Measurements from ENCODE around the gene CNTNAP2. TPM values are rescaled to one million over a fixed set of nuclear protein-coding genes. Genes with fewer than 3 reads are reported as not detected.

The CNTNAP2 gene
- total and polyA plus RNA-seq, 2 of the 13 experiments (the other 11 are each of a cell fraction or from before 2014, with no cell fraction given): 0.40 to 0.42 TPM

DNA sequence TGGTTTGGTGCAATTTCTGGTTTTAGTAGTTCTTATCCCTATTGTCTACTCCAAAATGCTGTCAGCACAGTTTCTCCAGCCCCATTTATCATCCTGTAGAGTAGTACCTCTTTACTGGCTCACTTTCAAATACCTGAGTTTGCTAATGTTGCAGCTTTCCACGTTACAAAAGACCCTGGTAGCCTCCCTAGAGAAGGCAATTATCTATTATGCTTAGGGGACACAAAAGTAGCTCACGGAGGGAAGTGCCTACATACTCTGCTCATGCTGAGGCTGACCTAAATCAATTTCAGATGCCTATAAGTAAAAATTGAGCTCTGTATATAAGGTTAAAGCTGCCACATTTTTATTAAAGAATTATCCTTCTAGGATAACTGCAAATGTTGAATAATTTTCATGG is 603.6 kb downstream of the CNTNAP2 start:
- intact Hi-C loops (cut with micrococcal nuclease; ENCODE audit: unreplicated experiment): no loop called here
- H3K4me2 ChIP-seq (ENCODE audit: low read depth, low read length): no peak overlapping the region
- WGBS (ENCODE audit: low lambda C conversion rate): 33% methylated on average over 2 of the region's 2 CpGs
- H4K20me1 ChIP-seq (ENCODE audit: insufficient read depth, low read length): no peaks in the 10 kb centered on the region
- H3K4me3 ChIP-seq (replicated peaks in 1 of 3; ENCODE audit: insufficient read depth in 1 of 3, low read depth in 2 of 3, low read length in 3 of 3): no peak overlapping the region
- H3K79me2 ChIP-seq (ENCODE audit: insufficient read depth, low read length): no peaks in the 10 kb centered on the region
- H2AFZ ChIP-seq (ENCODE audit: low read length): no peak overlapping the region
- in situ Hi-C loops (cut with HindIII; ENCODE audit: extremely low pct_ligation_motif_present, low pct_unique_long_range_greater_than_20kb): no loop called here
- H3K36me3 ChIP-seq (replicated peaks in 1 of 2; ENCODE audit: control insufficient read depth in 1 of 2, insufficient read depth in 2 of 2, low read length in 2 of 2): no peaks in the 10 kb centered on the region
- H3K9ac ChIP-seq (ENCODE audit: insufficient read depth, low read depth, low read length): no peak overlapping the region
- H3K9me3 ChIP-seq (ENCODE audit: low read length): peaks cover 82% of the 10 kb centered on the region
- BruUV-seq (replicated peaks): no TSS peak
- H3K27me3 ChIP-seq (ENCODE audit: control insufficient read depth in 1 of 2, insufficient read depth in 2 of 2, low read length in 2 of 2): no peaks in the 10 kb centered on the region
- H3K27ac ChIP-seq (ENCODE audit: extremely low read length, insufficient read depth, low read length): no peak overlapping the region
- DNase-seq (ENCODE audit: low spot score) (no peak), FAIRE-seq (no peak), ATAC-seq (no peak)
- H3K4me1 ChIP-seq (ENCODE audit: insufficient read depth, low read length): no peaks in the 10 kb centered on the region
- TF ChIP-seq, protein P1, sequence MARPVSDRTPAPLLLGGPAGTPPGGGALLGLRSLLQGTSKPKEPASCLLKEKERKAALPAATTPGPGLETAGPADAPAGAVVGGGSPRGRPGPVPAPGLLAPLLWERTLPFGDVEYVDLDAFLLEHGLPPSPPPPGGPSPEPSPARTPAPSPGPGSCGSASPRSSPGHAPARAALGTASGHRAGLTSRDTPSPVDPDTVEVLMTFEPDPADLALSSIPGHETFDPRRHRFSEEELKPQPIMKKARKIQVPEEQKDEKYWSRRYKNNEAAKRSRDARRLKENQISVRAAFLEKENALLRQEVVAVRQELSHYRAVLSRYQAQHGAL (CRISPR knock-in tag; IDR thresholded peaks at IDR 0.05; ENCODE audit: not compliant biosample characterization): no peak
- TF ChIP-seq TAF15 (IDR thresholded peaks at IDR 0.05; ENCODE audit: low read depth, low read length, poor library complexity, severe bottlenecking): no peak
- POLR2A ChIA-PET: no interaction called here
- CTCF ChIA-PET (ENCODE audit: low intra/inter-chr PET ratio, low total read pairs): no interaction called here

DNA sequence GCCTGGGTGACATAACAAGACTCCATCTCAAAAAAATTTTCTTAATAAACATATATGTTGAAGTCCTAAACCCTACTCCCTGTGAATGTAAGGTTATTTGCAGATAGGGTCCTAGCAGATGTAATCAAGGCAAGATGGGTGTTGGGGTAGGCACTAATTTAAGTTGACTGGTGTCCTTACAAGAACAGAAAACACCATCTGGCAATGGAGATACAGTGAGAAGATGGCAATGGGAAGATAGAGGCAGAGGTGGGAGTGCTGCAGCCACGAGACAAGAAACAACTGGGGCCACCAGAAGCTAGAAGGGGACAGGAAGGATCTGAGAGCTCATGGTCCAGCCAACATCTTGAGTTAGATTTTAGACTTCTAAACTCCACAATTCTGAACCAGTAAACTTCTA is 606.4 kb downstream of the CNTNAP2 start:
- ATAC-seq: no peak
- intact Hi-C loops (cut with micrococcal nuclease; ENCODE audit: unreplicated experiment): no loop called here
- TF ChIP-seq SIX4 (CRISPR knock-in tag; IDR thresholded peaks at IDR 0.05) (no peak), FOXA3 (CRISPR knock-in tag; IDR thresholded peaks at IDR 0.05) (no peak), U2AF2 (IDR thresholded peaks at IDR 0.05; ENCODE audit: low read depth, low read length) (no peak), ZNF776 (CRISPR knock-in tag; IDR thresholded peaks at IDR 0.05) (no peak), ZZZ3 (CRISPR knock-in tag; IDR thresholded peaks at IDR 0.05; ENCODE audit: borderline replicate concordance) (no peak), ZNF124 (CRISPR knock-in tag; IDR thresholded peaks at IDR 0.05) (no peak), FOXA1 (IDR thresholded peaks at IDR 0.05) (no peak), FOXA1 (CRISPR knock-in tag; IDR thresholded peaks at IDR 0.05) (no peak), ZNF7 (CRISPR knock-in tag; IDR thresholded peaks at IDR 0.05) (no peak)
- TF ChIP-seq, protein P2, sequence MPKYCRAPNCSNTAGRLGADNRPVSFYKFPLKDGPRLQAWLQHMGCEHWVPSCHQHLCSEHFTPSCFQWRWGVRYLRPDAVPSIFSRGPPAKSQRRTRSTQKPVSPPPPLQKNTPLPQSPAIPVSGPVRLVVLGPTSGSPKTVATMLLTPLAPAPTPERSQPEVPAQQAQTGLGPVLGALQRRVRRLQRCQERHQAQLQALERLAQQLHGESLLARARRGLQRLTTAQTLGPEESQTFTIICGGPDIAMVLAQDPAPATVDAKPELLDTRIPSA (CRISPR knock-in tag; IDR thresholded peaks at IDR 0.05; ENCODE audit: borderline replicate concordance): no peak

More for the DNA sequence above, 606.4 kb downstream of the CNTNAP2 start:
- ChIA-PET CTCF (ENCODE audit: low intra/inter-chr PET ratio, low total read pairs) (no interaction called here), POLR2A (no interaction called here)
- Histone ChIP-seq H3K9ac (ENCODE audit: insufficient read depth, low read depth, low read length) (no peak overlapping the region), H3K4me1 (ENCODE audit: insufficient read depth, low read length) (no peaks in the 10 kb centered on the region), H2AFZ (ENCODE audit: low read length) (no peak overlapping the region), H3K4me2 (ENCODE audit: low read depth, low read length) (no peak overlapping the region), H3K27me3 (ENCODE audit: control insufficient read depth in 1 of 2, insufficient read depth in 2 of 2, low read length in 2 of 2) (no peaks in the 10 kb centered on the region), H3K36me3 (replicated peaks in 1 of 2; ENCODE audit: control insufficient read depth in 1 of 2, insufficient read depth in 2 of 2, low read length in 2 of 2) (no peaks in the 10 kb centered on the region), H3K27ac (ENCODE audit: extremely low read length, insufficient read depth, low read length) (no peak overlapping the region), H4K20me1 (ENCODE audit: insufficient read depth, low read length) (no peaks in the 10 kb centered on the region), H3K79me2 (ENCODE audit: insufficient read depth, low read length) (no peaks in the 10 kb centered on the region), H3K9me3 (ENCODE audit: low read length) (peaks cover 81% of the 10 kb centered on the region), H3K4me3 (replicated peaks in 1 of 3; ENCODE audit: insufficient read depth in 1 of 3, low read depth in 2 of 3, low read length in 3 of 3) (no peak overlapping the region)
- FAIRE-seq (no peak), DNase-seq (ENCODE audit: low spot score) (no peak)
- no TSS peak for BruUV-seq (replicated peaks)
- in situ Hi-C loops (cut with HindIII; ENCODE audit: extremely low pct_ligation_motif_present, low pct_unique_long_range_greater_than_20kb): no loop called here
- 0% methylated on average over 1 of the region's 1 CpG for WGBS (ENCODE audit: low lambda C conversion rate)
